Thoracic aorta (tissue), 2 donors: ENCODE results near the gene RCL1. TPM values are rescaled to one million over a fixed set of nuclear protein-coding genes. Genes with fewer than 3 reads are reported as not detected.

Source experiments
- ATAC-seq: fragments of 150-250 bp; one replicate; pipeline ENCODE4 v1.8.0; 2017; ENCODE audit warnings: low read depth; ENCODE audit not compliant: insufficient number of reproducible peaks, low FRiP score
- DNase-seq: peaks from one replicate; pipeline ENCODE4 v3.0.0-alpha.2; 2020; ENCODE audit warnings: low spot score
- H3K27ac ChIP-seq, 2 donors: fragments of 200-600 bp; sonication (generic); 1 replicate in 1 of 2; 2 replicates in 1 of 2; pipeline ENCODE4 v1.5.1; 2016; ENCODE audit warnings: mild to moderate bottlenecking in 2 of 2, moderate library complexity in 2 of 2
- H3K27me3 ChIP-seq: fragments of 200-600 bp; sonication (generic); replicated peaks from 2 replicates; pipeline ENCODE4 v1.6.0; 2016; ENCODE audit warnings: mild to moderate bottlenecking; ENCODE audit not compliant: insufficient read depth
- H3K36me3 ChIP-seq: fragments of 200-600 bp; sonication (generic); one replicate; pipeline ENCODE4 v1.5.1; 2016
- H3K4me1 ChIP-seq, 2 donors: fragments of 200-600 bp; sonication (generic); 1 replicate in 1 of 2; 2 replicates in 1 of 2; pipeline versions ENCODE4 v1.5.1 to v1.6.0; 2016; ENCODE audit warnings: low read depth in 2 of 2, mild to moderate bottlenecking in 1 of 2; ENCODE audit not compliant: control insufficient read depth in 1 of 2
- H3K4me3 ChIP-seq: fragments of 200-600 bp; sonication (generic); 2 replicates; pipeline ENCODE4 v1.5.1; 2016; ENCODE audit warnings: mild to moderate bottlenecking
- H3K9me3 ChIP-seq: fragments of 200-600 bp; sonication (generic); 2 replicates; pipeline ENCODE4 v1.5.1; 2016
- CTCF ChIP-seq: fragments of 200-600 bp; sonication (generic); IDR thresholded peaks from one replicate; pipeline ENCODE4 v1.5.1; 2019; ENCODE audit warnings: antibody characterized with exemption
- total RNA-seq, 2 donors: library from RNA; depleted of rRNA; stranded (reverse); fragments of >200 nt; gene quantifications; one replicate each; pipeline versions ENCODE4 v1.1.0 to v1.2.3, GENCODE V29; 2016

Gene RCL1
- total RNA-seq, 2 donors from 2014 or later: 29.6 to 62.2 TPM

DNA sequence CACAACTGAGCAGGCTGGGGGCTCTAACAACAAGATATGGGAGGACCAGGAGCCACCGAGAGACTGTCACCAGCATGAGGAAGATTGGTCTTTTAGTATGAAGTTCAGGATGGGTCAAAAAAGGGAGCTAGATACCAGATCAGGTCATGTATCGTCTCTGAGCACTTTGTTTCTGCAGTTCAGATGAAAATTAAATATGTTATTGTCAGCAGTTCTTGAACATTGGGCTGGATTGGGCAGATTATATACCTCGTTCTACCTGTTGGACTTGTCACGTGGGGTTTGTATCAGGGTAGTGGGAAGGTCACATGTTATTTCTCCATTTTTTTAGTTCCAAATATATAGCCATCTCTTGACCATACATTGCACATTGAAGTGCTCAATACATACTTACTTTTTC is 47.3 kb downstream of the RCL1 start:
- TF ChIP-seq CTCF: no peak
- Histone ChIP-seq H3K4me1 (peaks cover 19 to 46% of the 10 kb centered on the region in 2 donors), H3K27me3 (no peaks in the 10 kb centered on the region), H3K4me3 (no peak overlapping the region), H3K36me3 (peaks cover 10% of the 10 kb centered on the region), H3K27ac (no peak overlapping the region), H3K9me3 (no peaks in the 10 kb centered on the region)
- ATAC-seq: no peak
- DNase-seq: no peak

- ATAC-seq: no peak
- H3K36me3 ChIP-seq: peaks cover 21% of the 10 kb centered on the region
Measured at GRCh38 chr9:4842213-4842612, 49.5 kb downstream of the RCL1 start.

DNA sequence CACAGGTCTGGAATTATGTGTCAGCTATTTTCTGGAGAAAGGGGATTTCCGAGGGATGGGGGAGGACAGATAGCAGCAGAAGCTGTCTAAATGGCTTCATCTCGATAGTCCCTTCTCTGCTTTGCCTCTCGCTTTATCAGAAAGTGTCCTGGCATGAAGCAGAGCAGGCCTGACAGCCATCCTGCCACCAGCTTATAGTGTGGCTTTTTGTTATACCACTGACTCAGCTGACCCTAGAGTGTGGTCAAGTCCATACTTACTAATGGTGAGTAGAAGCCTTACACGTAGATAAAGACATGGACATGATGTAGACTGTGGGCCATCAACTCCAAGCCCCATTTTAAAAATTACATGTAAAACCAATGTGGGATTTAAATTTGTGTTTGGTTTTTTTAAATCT is 50.0 kb downstream of the RCL1 start:
- no peak for DNase-seq
- H3K9me3 ChIP-seq: no peaks in the 10 kb centered on the region
- H3K4me3 ChIP-seq: no peak overlapping the region
- no peak overlapping the region for H3K27ac ChIP-seq
- H3K36me3 ChIP-seq: peaks cover 21% of the 10 kb centered on the region
- H3K27me3 ChIP-seq: no peaks in the 10 kb centered on the region
- no peak for ATAC-seq
- H3K4me1 ChIP-seq: peaks cover 2 to 25% of the 10 kb centered on the region in 2 donors
- TF ChIP-seq CTCF: no peak

More at GRCh38 chr9:4842213-4842612, 49.5 kb downstream of the RCL1 start:
- no peak for DNase-seq
- peaks cover 2 to 25% of the 10 kb centered on the region in 2 donors for H3K4me1 ChIP-seq
- no peak for TF ChIP-seq CTCF
- H3K27me3 ChIP-seq: no peaks in the 10 kb centered on the region
- H3K9me3 ChIP-seq: no peaks in the 10 kb centered on the region
- H3K27ac ChIP-seq: no peak overlapping the region
- H3K4me3 ChIP-seq: no peak overlapping the region

- Histone ChIP-seq H3K9me3 (no peaks in the 10 kb centered on the region), H3K27ac (no peak overlapping the region), H3K36me3 (peaks cover 21% of the 10 kb centered on the region), H3K27me3 (no peaks in the 10 kb centered on the region), H3K4me1 (peaks cover 0 to 22% of the 10 kb centered on the region in 2 donors), H3K4me3 (no peak overlapping the region)
- no peak for TF ChIP-seq CTCF
- DNase-seq: no peak
- no peak for ATAC-seq
Measured at GRCh38 chr9:4844056-4844838, 51.5 kb downstream of the RCL1 start.

DNA sequence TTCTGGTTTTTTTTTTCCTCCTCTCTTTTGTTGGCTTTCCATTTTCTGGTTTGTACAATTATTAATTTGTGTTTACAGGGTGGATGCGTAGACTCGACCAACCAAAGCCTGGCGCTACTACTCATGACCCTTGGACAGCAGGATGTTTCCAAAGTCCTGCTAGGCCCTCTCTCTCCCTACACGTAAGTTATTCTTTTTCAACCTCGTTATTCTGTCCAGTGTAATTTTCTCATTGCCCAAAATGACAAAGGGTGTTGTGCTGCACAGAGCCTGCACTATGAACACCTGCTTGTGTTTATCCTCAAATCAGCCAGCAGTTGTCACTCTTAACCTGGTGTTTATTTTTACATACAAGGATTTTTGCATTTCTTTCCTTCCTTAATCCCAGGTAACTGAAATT is 56.6 kb downstream of the RCL1 start:
- no peak overlapping the region for H3K4me3 ChIP-seq
- peaks cover 17% of the 10 kb centered on the region for H3K36me3 ChIP-seq
- DNase-seq: no peak
- TF ChIP-seq CTCF: no peak
- H3K27me3 ChIP-seq: no peaks in the 10 kb centered on the region
- peak overlapping the region in 1 of 2 donors; percentile 76 for H3K27ac ChIP-seq
- H3K4me1 ChIP-seq: peaks cover 7 to 65% of the 10 kb centered on the region in 2 donors
- no peak for ATAC-seq
- H3K9me3 ChIP-seq: no peaks in the 10 kb centered on the region
